Activated T-cell treated with anti-CD3 and anti-CD28 coated beads for 24 hours (primary cell): ENCODE results near the gene TBC1D14.
"Not testable (repeated sequence)": the region's sequence is repeated elsewhere in the genome, so short reads cannot be mapped to it uniquely, and the experiment has no call there.

Experiments used
- DNase-seq: peaks from one replicate; pipeline ENCODE4 v3.0.0-alpha.2; 2020; ENCODE audit warnings: low read depth

The TBC1D14 gene

DNA sequence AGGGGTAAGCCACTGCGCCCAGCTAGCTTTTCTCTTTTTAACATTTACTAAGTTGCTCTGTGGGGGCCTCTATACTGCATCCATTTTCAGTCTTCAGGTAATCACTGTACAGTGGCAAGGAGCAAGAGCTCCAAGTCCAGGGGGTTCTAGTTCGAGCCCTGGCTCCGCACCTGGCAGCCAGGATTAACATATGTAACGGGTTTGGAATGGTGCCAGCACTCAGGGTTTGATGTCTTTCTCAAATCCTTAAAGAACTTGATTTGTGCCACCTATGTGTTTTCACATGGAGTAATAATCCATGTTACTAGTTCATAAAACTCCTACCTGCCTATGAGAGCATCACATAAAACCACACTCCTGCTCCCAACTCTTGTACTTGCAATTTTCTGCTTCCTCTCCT lies 153.7 kb downstream of the TBC1D14 start:
- DNase-seq, result no peak

GRCh38 chr4:7066006-7066405 lies 156.4 kb downstream of the TBC1D14 start:
- no peak for DNase-seq

GRCh38 chr4:7066493-7066892 lies 156.9 kb downstream of the TBC1D14 start:
- no peak for DNase-seq

GRCh38 chr4:7067126-7067451 lies 157.5 kb downstream of the TBC1D14 start:
- no peak for DNase-seq

DNA sequence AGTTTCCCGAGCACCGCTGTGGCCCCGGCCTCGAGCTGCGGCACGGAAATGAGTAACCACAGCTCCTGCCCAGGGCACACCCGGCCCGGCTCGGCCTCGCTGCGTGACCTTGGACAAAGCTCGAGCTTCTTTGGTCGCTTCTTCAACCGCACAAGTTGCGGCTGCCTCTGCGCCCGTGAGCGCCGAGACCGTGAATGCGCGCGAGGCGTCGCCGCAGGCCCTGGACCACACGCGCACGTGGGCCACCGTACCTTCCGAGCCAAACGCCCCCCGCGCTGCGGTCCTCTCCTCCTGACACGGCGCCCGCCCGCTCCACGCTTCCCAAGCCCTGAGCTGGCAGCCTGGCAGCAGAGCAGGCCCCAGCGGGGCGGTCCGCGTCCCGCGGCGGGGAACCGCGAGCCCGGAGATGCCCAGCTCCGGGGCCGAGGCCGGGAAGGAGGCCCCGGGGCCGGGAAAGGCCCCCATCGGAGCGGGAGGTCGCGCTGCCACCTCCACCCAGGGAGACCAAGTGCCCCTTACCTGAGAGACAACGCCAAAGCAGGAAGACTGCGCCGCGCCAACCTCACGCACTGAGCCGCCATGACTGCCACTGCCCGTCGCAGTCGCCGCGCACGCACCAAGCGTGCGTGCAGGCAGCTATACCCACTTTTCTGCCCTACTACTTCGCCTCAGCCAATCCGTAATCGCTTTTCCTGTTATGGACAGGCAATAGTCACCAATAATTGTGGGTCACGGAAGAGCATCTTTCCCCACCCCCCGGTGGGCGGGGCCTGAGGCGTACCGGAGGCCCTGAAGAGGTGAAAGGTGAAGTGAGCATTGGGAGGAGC lies 158.0 kb downstream of the TBC1D14 start, which contains the start of gene GRPEL1:
GRPEL1 (minus strand) TSS at position 613 of the 827 bp plus-strand sequence; CDS start at position 581, 32 bp downstream.
- peak; percentile 100 for DNase-seq

DNA sequence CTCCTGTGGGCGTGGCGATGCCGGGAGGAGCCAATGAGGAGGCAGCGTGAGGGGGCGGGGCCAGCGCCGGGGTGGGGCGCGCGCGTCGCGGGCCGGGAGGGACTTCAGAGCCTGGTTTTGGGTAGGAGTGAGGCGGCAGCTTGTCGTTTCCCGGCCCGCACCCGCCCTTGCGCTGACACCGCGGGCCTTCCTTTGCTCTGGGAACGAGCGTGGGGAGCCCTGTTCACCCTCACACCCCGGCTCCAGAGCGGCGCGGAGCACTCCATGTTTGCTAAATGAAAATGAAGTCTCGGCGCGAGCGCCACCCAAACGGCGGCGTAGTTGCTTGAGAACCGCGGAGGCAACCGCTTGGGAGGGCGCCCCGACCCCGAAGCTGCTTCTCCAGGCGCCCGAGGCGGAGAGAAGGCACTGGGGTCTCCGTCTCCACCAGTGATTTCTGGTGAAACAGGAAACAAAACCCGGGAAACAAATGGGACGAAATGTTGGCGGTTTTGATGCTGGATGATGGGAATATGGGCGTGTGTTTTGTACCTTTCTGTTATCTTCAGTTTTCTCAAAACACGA lies 158.7 kb downstream of the TBC1D14 start:
- no peak for DNase-seq

GRCh38 chr4:7068883-7069282 lies 159.3 kb downstream of the TBC1D14 start:
- DNase-seq, result no peak

GRCh38 chr4:7070729-7071511 lies 161.3 kb downstream of the TBC1D14 start:
- DNase-seq, result peak; percentile 80

DNA sequence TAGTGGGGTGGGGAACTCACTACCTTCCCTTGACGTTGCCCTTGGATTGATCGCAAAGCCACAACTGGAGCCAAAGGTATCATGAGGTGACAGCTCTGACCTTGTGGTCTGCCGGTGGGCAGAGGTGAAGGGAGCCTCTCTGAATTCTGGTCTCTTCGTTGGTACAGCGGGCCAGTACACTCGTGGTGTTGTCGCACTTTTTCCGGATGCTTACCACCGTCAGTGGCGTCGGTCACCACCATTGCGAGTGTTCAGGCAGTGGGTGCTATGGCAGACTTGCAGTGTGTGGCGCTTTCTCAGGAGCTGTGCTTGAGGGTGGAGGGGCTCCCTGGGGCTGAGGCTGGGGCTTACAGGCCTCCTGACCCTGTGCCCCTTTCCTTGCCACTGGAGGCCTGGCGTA lies 163.4 kb downstream of the TBC1D14 start:
- DNase-seq, result no peak

- no peak for DNase-seq
Measured at GRCh38 chr4:7073526-7074390, 164.1 kb downstream of the TBC1D14 start.

DNA sequence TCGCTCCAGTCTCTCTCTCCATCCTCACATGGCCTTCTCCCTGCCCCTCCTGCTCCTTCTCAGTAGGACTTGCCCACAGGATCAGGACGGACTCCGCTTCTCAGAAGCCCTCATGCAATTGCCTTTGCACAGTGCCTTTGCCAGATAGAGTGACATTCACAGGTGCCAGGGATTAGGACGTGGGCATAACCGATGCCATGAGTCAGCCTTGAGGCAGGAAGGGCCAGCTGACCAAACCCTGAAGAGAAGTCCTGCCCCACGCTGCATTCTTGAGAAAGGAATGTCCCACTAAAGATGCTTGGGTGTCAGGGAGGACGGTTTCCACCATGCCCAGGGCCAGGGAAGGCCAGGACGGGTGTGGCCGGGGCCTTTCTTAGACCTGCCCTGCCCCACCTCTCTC lies 164.8 kb downstream of the TBC1D14 start:
- no peak for DNase-seq

DNA sequence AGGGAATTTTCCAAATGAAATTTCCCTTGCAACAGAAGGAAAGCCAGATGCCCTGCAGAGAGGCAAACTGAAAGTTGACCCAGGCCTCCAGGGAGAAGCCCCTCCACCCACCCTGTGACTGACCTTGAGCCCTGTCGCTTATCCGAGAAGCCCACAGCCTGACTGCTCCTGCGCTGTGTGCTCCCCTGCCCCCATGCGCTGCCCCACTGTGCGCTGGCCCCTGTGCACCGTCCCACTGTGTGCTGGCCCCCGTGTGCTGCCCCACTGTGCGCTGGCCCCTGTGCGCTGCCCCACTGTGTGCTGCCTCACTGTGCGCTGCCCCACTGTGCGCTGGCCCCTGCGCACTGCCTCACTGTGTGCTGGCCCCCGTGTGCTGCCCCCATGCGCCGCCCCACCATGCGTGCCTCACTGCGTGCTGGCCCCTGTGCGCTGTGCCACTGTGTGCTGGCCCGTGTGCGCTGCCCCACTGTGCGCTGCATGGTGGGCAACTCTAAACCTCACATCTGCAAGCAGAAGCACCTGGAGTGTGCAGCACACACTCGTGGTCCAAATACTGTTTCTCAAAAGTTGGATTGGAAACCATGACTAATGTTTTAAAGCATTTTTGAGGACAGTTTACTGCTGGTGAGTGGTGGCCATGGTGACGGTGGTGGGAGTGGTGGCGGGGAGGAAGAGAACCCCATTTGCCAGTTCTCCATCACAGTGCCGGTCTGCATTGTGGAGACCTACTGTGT lies 166.5 kb downstream of the TBC1D14 start:
- DNase-seq, result no peak

GRCh38 chr4:7076696-7077082 lies 167.1 kb downstream of the TBC1D14 start:
- DNase-seq, result no peak

DNA sequence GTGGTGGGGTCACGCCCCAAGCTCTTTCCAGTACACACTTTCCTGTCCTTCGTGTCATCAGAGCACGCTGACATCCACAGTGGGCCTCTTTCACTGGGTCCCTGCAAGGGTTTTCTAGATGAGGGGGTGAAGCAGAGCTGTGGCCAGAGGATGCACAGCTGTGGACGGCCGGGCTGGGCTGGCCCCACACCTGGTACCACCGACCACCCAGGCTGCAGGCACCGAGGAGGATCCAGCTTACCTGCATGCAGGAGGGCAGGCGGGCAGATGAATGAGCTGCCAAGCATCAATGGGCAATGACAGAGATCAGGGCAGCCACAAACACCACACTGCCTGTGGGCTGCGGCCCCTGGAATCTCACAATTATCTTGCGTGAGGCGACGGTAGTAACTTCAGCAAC lies 167.7 kb downstream of the TBC1D14 start:
- no peak for DNase-seq

- DNase-seq, result no peak
Measured at GRCh38 chr4:7078025-7078424, 168.4 kb downstream of the TBC1D14 start.

- not testable (repeated sequence) for DNase-seq
Measured at GRCh38 chr4:7079483-7079882, 169.9 kb downstream of the TBC1D14 start.

- DNase-seq, result not testable (repeated sequence)
Measured at GRCh38 chr4:7079909-7080308, 170.3 kb downstream of the TBC1D14 start.
